ENCODE results near the gene SPINK2.

SPINK2 gene, protein sequence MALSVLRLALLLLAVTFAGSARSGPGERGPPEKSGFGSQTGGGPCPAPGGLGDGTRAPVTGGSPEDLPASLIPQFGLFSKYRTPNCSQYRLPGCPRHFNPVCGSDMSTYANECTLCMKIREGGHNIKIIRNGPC

DNA sequence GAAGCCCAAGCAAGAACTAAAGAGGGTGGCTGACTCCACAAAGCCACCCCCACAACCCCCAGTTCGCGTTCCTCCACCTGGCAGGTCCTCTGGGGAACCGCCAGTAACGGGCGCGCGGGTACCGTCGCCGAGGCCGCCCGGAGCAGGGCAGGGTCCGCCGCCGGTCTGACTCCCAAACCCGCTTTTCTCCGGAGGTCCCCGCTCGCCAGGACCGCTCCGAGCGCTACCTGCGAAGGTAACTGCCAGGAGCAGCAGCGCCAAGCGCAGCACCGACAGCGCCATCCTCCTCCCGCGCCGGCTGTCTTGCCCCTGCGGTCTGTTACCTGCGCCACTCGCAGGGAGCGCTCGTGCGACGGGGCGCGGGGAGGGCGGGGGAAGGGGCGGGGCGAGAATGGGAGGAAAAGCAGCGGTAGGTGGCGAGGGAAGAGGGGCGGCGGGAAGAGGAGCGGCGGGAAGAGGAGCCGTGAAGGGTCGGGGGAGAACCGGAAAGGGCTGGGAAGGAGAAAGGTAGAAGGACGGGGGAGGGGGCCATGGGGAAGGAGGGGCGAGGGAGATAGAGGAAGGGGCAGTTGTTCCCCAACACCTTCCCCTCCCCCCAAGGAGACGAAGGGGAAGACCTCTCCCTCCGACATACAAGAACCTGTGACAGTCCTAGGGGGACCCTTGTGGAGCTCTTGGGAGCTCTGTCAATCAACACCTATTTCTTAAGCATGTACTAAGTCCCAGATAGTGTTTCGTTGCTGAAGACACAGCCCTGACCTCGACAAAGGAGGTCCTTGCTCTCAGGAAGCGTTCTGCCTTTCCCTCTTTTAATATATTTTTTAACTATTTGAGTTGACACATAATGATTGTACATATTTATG lies at the start of gene SPINK2:
SPINK2 (minus strand) TSS at position 321 of the 863 bp plus-strand sequence; CDS start at position 282, 39 bp downstream.
- peak in 1 of 56 donors; percentile 7 for DNase-seq

DNA sequence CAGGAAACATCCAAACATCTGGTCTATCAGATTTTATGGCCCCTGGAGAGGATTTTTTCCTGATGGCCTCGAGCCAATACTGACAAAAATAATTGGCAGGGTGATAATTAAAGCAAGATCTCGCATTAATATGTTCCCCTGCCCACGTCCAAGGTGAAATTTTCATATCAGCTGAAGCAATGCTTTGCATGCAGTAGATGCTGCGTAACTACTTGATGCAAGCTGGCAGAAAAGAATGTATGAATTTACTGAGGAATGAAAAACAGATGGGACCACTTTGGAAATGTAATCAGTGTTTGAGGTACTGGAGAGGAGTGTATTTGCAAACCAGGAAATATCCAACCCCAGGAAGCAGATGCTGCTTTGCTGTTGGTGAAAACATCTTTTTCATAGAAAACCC lies 49.4 kb upstream of the SPINK2 start:
- no peak for DNase-seq

DNA sequence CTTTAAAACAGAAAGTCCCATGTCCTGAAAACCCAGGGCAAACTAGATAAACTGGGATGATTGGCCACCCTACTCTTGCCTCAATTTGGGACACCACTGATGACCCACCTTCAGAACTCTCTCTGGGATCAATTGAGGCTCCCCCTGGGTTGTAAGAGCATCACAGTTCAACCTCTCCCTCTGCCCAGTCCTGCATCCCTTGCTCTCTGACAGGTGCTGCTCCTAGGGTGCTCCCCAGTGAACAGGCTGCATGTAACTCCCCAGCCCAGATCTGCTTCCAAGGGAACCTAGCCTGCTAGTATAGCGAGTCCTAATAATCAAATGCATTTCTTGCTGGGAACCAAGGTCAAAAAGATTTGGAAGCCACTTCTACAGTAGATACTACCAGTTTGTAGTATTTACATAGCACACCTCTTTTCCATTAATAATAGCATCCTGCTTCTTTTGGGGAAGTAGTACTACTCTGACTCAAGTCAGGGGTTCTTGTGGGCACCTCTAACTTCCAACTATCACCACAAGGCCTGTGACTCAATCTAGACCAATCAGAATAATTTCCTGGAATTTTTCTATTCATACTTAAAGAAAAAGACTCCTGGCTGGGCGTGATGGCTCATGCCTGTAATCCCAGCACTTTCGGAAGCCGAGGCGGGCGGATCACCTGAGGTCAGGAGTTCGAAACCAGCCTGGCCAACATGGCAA lies 42.1 kb upstream of the SPINK2 start:
- no peak for DNase-seq

DNA sequence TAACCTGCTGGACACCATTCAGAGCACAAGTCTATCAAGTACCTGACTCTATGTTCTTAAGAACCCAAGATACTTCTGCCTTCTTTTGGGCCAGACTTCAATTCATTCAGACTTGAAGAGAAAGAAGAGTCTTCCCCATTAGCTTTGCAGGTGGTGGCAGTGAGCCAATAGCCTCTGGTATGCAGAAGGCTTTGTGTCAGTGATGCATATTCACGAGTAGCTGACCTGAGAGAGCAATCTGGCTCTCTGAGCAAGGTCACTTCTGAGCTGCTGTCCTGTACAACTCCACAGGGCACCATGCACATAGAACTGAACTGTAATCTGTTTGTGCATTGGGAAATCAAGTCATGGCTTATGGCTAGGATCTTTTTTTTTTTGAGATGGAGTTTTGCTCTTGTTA lies 39.9 kb upstream of the SPINK2 start:
- no peak for DNase-seq

DNA sequence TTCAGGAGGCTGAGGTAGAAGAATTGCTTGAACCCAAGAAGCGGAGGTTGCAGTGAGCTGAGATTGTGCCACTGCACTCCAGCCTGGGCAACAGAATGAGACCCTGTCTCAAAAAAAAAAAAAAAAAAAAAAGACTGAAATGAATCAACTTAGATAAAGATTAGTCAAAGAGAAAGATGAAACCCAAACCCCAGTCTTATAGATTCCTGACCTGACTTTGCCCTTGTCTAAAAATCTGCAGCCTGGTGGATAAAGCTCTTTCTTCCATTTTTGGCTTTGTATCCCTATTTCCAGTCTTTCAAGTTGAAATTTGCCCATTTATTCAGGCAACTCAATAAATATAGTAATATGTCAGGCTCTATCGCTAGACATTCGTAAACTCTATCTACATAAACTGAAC lies 39.3 kb upstream of the SPINK2 start:
- no peak for DNase-seq

DNA sequence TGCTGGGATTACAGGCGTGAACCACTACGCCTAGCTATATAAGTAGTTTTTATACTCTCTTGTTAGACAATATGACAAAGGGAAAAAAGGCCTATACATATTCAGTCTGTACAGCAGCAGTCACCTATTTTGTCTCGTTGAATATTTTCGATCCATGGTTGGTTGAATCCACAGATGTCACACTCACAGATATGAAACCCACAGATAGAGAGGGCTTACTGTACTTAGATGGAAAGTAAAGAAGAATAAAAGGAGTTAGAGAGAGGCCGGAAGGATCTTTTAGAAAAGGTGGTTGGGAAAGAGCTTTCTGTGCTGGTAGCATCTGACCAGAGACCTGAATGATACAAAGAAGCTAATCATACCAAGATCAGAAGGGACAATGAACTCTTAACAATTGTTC lies 38.3 kb upstream of the SPINK2 start:
- no peak for DNase-seq

DNA sequence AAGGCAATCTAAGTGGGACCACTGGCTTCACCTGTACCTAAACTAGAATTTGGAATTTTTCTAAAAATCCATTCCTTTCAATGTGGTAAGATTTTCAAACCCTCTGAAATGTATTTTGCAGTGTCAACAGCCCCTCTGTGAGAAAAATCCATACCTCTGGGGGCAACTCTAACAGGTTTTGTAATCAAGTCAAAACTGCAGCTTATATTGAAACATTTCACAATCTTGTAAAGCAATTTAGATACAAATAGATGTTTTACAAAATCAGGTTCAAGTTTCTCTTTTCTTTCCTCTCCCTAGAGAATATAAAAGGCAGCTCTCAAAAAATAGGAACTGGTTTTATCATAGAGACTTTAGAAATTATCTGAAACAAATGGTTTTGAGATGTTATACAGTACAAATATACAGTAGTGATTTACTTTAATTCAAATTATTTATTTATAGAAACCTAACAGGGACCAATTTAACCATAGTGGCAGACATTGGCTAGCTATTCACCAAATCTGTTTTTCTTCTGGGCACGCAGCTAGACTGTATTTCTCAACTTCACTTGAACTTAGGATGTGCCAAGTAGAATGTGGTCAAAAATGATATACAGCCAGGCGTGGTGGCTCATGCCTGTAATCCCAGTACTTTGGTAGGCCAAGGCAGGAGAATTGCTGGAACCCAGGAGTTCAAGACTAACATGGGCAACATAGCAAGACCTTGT lies 36.3 kb upstream of the SPINK2 start:
- DNase-seq: no peak

DNA sequence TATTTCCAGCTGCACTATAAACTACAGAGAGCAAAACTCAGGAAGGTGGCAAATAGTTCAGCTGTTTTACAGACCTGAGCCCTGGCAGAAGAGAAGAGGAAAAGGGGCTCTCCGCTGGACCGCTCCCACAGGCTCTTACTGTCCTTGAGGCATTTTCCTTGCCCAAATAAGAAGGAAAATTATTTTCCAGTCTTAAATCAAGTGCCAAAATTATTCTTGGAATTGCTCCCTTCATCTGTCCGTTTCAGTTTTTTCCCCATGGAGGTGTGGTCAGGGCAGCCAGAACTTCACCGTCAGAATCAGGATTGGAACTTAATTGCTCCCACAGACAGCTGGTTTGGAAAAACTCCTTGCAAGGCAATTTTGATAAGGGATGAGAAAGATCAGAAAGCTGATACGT lies 35.2 kb upstream of the SPINK2 start:
- no peak for DNase-seq

DNA sequence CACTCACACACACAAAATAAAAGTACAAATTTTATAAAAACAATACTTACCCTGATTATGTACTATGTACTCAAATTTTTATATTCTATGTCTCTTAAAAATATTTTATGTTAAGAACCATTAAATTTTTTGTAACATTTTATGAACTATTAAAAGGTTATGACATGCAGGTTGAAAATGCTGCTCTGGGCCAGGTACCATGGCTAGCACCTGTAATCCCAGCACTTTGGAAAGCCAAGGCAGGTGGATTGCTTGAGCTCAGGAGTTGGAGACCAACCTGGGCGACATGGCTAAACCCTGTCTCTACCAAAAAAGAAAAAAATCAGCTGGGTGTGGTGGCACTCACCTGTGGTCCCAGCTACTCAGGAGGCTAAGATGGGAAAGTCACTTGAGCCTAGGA lies 29.4 kb upstream of the SPINK2 start:
- no peak for DNase-seq

DNA sequence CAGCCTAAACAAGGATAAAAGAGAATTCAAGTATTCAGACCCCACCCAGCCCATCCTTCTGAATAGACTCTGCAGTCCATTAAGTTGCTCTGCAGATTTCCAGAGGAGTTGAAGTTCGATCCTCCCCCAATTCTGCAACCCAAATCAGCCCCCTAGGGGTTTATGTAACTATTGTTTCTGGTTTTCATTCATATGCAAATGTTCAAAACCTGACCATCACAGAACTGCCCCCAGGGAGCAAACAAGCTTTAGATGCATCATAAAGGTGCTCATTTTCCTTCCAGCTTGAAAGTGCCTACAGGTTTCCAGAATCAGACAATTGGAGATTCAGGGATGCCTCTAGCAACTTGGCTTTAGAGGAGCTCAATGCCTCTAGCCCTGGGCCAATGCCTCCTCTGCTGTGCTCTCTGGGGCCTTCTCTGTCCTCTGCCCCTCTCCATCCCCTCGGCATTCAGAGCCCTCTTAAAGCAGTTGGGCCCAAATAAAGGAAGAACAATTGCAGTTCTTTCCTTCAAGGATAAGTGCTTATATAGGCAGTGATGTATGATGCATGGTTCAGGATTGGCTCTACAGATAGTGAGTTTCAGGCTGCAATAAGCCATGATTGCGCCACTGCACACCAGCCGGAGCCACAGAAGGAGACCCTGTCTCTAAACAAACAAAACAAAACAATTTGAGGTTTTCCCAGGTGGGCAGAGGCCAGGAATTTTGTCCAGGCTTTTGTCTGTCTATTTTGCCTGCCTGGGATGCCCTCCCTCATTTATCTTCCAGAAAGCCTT lies 23.5 kb upstream of the SPINK2 start:
- DNase-seq: no peak

DNA sequence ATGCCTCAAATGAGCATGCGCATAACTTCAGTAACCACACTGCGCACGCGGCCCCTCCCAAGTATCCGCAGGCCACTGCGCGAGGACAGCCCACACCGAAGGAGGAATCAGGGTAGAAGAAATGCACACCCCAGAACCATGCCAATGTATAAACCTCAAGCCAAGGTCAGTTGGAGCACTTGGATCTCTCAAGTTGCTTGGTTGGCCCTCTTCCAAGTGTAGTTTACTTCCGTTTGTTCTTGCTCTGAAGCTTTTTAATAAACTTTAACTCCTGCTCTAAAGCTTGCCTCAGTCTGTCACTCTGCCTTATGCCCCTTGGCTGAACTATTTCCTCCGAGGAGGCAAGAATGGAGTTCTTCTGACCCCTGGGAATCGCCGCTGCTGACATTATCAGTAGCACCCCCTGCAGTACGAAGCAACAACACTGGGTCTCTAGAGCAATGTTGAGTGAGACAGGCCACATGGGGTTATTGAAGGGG lies 22.0 kb upstream of the SPINK2 start:
- DNase-seq: no peak

DNA sequence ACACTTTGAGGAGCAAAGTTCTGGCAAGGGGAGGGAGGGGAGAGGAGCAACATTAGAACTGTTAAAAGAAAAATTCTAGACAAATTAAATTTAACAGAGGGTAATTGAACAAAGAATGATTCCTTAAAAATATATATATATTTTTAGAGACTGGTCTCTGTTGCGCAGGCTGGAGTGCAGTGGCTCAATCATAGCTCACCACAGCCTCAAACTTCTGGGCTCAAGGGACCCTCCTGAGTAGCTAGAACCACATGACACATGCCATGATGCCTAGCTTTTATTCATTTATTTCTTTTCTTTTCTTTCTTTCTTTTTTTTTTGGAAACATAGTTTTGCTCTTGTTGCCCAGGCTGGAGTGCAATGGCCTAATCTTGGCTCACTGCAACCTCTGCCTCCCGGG lies 19.1 kb upstream of the SPINK2 start:
- DNase-seq: no peak

DNA sequence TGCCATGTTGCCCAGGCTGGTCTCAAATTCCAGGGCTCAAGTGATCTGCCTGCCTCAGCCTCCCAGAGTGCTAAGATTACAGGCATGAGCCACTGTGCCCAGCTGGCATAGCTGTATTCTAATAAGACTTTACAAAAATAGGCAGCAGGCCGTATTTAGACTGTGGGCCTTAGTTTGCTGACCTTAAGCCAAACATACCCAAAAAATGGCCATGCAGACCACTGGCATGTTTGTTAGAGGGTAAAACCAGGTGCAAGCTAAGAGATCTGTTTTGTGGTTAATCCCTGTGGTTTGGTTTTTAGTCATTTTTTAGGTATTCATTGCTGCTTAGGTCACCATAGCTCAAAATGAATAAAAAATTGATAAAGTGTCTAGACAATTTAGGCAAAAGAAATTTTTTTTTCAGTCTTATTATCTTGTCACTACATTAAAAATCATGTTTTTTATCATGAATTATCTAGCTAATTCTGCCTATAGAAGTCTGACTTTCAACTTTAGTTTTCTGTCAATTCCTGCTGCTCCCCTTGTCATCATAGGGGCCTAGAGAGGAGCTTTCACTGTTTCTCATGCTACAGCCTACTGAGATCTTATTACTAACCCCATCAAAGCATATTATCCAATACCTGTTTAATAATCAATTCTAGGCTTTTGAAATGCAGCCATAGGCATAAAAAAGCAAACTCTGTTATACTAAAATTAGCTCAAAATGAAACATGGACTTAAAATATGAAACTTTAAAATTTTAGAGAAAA lies 7.5 kb upstream of the SPINK2 start:
- no peak for DNase-seq

DNA sequence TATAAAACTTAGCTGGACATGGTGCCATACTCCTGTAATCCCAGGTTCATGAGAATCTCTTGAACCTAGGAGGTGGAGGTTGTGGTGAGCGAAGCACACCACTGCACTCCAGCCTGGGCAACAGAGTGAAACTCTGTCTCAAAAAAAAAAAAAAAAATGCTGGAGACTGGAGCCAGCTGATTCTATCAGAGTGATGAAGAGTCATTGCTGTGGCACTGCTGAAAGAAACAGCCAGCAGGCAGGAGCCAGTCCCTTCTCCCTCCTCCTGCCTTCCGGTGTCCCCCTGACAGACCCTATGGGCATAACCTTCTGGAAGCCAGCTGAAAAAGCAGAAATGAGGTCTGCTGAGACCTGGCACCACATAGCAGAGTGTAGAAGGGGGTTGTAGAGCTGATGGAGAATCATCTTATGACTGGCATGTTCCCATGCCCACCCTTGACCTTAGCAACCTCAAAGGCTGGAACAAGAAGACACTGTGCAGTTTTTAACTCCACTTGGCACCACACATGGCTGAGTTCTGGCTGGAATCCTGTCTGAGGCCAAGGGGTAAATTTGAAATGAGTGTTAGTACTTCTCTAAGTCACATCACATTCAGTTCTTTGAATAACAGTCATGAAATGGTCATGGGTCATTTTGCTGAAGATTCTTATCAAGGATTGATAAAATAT lies 2.6 kb upstream of the SPINK2 start:
- no peak for DNase-seq

DNA sequence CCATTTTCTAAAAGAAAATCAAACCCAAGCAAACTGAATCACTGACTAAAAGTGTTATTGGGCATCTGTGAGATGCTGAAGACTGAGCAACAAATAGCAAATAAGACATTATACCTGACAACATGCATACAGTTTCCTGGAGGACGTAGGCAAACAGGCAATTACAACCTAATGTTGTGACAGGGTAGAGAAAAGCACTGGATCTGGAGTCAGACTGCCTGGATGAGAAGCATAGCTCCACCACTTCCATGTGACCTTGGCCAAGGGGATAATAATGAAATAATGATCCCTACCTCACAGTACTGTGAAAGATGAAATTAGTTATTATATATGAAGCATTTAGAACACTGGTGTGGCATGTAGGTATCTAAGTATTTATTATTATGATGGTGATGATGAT lies 2.7 kb downstream of the SPINK2 start:
- no peak for DNase-seq

DNA sequence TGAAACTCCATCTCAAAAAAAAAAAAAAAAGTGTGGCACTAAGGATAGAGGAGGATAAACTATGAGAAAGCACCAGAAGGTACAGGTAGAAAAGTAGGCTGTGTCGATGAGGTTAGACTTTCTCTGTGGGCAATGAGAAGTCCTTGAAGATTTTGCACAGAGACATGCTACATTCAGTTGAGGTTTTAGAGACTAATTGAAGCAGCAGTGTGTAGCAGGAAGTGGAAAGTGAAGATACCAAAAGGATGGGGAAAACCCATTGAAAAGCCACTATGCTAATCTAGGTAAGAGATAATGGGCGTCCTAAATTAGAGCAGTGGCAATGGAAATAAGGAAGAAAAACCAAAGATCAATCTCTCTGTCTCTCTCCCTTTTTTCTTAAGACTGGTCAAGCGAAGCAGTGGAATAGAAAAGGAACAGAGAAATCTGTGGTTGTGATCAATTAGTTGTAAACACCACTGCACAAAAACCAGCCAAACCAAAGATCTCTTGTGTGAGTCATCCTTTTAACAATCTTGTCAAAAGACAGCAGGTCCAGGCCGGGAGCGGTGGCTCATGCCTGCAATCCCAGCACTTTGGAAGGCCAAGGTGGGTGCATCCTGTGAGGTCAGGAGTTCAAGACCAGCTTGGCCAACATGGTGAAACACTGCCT lies 3.5 kb downstream of the SPINK2 start:
- no peak for DNase-seq

DNA sequence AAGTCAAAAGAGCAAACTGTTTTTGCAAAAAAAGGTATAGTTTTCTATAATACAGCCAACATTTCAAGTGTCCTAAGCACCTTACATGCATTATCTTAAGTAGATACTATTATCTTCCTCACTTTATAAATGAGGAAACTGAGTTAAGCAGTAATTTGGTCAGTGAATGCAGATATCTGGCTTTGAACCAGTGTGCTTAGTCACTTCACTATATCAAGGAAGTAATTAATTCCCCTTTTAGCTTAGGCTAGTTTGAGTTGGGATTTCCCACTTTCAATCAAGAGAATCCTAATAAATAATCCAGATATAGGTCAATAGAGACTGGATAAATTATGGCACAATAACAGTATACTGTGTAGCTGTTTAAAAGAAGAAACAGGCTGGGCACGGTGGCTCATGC lies 14.8 kb downstream of the SPINK2 start:
- no peak for DNase-seq

DNA sequence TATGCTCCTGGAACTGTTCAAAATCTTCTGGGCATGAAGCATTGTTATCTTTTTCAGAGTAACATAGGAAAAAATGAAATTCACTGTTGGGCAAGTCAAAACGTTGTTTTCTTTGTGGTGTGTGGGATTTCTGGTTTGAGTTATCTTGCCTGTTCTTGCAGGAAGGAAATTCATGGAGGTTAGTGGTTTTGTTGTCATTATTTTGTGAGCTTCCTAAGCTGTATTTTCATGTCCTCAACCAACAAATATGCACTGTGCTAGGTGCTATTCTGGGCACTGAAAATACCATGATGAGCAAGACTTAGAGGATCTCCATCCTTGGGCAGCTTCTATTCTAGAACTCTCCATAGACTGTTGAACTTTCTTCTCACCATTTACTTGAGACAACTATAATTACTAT lies 16.9 kb downstream of the SPINK2 start:
- no peak for DNase-seq

DNA sequence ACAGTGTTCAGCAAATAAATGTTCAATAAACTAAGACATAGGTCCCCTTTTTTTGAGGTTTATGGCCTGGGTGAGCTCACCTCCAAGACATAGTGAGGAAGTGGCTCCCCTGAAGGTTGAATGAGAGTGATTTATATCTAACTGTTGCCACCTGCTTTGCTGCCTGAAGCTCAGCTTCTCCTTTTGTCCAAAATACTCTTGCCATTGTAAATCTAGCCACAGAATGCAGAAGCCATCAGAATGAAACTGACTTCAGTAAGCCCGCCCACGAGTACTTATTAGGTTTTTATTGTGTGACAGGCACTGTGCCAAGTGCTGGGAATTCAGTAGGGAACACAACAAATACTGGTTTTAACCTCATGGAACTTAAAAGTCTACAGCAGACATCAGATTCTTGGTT lies 18.0 kb downstream of the SPINK2 start:
- peak in 7 of 56 donors; percentile 3 to 38 (median 6) for DNase-seq
